Stomach (tissue), 9 donors: ENCODE measurements around the gene LRRC74B. TPM values are rescaled to one million over a fixed set of nuclear protein-coding genes. Genes with fewer than 3 reads are reported as not detected.
A peak's percentile ranks its signal among the peaks of the same experiment; 100 is the strongest.

Source experiments
- DNase-seq, 2 donors: peaks; one replicate each; pipeline versions ENCODE4 v3.0.0 to v3.0.0-alpha.2; 2013 to 2019
- H3K27ac ChIP-seq, 5 donors: fragments of 200-600 bp in 4 of 5; sonication (generic) in 4 of 5; one replicate each; pipeline ENCODE4 v1.5.1; 2013 to 2019; ENCODE audit warnings: mild to moderate bottlenecking in 1 of 5, moderate library complexity in 1 of 5
- H3K27me3 ChIP-seq, 3 donors: fragments of 200-600 bp; sonication (generic); one replicate each; pipeline ENCODE4 v1.5.1; 2017 to 2019; ENCODE audit warnings: mixed run types in 1 of 3
- H3K36me3 ChIP-seq, 4 donors: fragments of 200-600 bp; sonication (generic); 1 replicate in 3 of 4; 2 replicates in 1 of 4; pipeline ENCODE4 v1.5.1; 2016 to 2019
- H3K4me1 ChIP-seq, 4 donors: fragments of 200-600 bp; sonication (generic); one replicate each; pipeline ENCODE4 v1.5.1; 2016 to 2019
- H3K4me3 ChIP-seq, 4 donors: fragments of 200-600 bp; sonication (generic) in 3 of 4; one replicate each; pipeline ENCODE4 v1.5.1; 2016 to 2019; ENCODE audit warnings: mild to moderate bottlenecking in 1 of 4
- H3K9me3 ChIP-seq, 4 donors: fragments of 200-600 bp; sonication (generic); one replicate each; pipeline ENCODE4 v1.5.1; 2016 to 2019
- CTCF ChIP-seq, 7 experiments: fragments of 450-650 bp in 4 of 7; fragments of 200-600 bp in 3 of 7; sonication (generic) in 3 of 7; IDR thresholded peaks; one replicate each; pipeline ENCODE4 v1.5.1; 2016 to 2019; ENCODE audit warnings: antibody characterized with exemption in 7 of 7, control low read depth in 2 of 7, mild to moderate bottlenecking in 1 of 7
- EP300 ChIP-seq: sonication (generic); formaldehyde crosslinking; IDR thresholded peaks from one replicate; pipeline ENCODE4 v1.6.1; 2017; ENCODE audit warnings: antibody characterized with exemption
- POLR2A ChIP-seq, 4 donors: fragments of 450-650 bp; IDR thresholded peaks; one replicate each; pipeline ENCODE4 v1.6.1; 2016; ENCODE audit warnings: antibody characterized with exemption in 4 of 4, control low read depth in 2 of 4, mild to moderate bottlenecking in 1 of 4, moderate library complexity in 1 of 4
- POLR2AphosphoS5 ChIP-seq, 3 donors: sonication (generic); formaldehyde crosslinking; IDR thresholded peaks; one replicate each; pipeline ENCODE4 v1.6.1; 2016; ENCODE audit warnings: antibody characterized with exemption in 3 of 3
- WGBS, 5 donors: extraction: QIAGEN DNeasy Blood & Tissue Kit in 3 of 5; methylation state at CpG; one replicate each; pipeline versions ENCODE4 v1.1.5 to v1.1.7; 2013 to 2018; 5-methylcytosine and 5-hydroxymethylcytosine counted together
- intact Hi-C: fragments of 100-400 bp; cut with DNase I; formaldehyde crosslinking; loops from one replicate; pipeline ENCODE4 v1.15.1; 2023; ENCODE audit warnings: low total_unique reads
- polyA plus RNA-seq, 3 donors: library from polyadenylated mRNA; stranded (reverse); fragments of 200-250 nt; gene quantifications; one replicate each; pipeline ENCODE4 v1.2.3, GENCODE V29; 2013
- total RNA-seq, 5 donors: library from RNA; depleted of rRNA; stranded (reverse); fragments of >200 nt; gene quantifications; one replicate each; pipeline versions ENCODE4 v1.1.0 to v1.2.3, GENCODE V29; 2014 to 2016
- donor health status: healthy with polysubstance abuse.
- donor health status: Bipolar disorder and iron deficiency.
- donor health status: healthy.

LRRC74B gene
- total and polyA plus RNA-seq, 8 donors = not detected

- intact Hi-C loops = no loop called here
- TF ChIP-seq POLR2AphosphoS5 (IDR thresholded peaks at IDR 0.05) (no peak), EP300 (no peak), POLR2A (IDR thresholded peaks at IDR 0.05) (no peak), CTCF (IDR thresholded peaks at IDR 0.05) (no peak)
- Histone ChIP-seq H3K27ac (no peak overlapping the region), H3K4me3 (no peak overlapping the region), H3K36me3 (peaks cover 21 to 78% (median 77%) of the 10 kb centered on the region in 4 donors), H3K4me1 (peaks cover 23 to 35% (median 30%) of the 10 kb centered on the region in 4 donors), H3K27me3 (no peaks in the 10 kb centered on the region), H3K9me3 (no peaks in the 10 kb centered on the region)
- no peak for DNase-seq
- WGBS, 5 donors = 77 to 84% (median 80%) methylated on average over 5 to 13 of the region's 13 CpGs
Observed at GRCh38 chr22:20997536-20998257, 48.0 kb upstream of the LRRC74B start.

GRCh38 chr22:20998411-20999336 lies 47.1 kb upstream of the LRRC74B start:
- intact Hi-C loops = no loop called here
- Histone ChIP-seq H3K4me3 (no peak overlapping the region), H3K4me1 (peaks cover 33 to 44% (median 40%) of the 10 kb centered on the region in 4 donors), H3K9me3 (no peaks in the 10 kb centered on the region), H3K27me3 (no peaks in the 10 kb centered on the region), H3K27ac (no peak overlapping the region), H3K36me3 (peaks cover 16 to 68% (median 67%) of the 10 kb centered on the region in 4 donors)
- DNase-seq = no peak
- no peak for TF ChIP-seq EP300
- TF ChIP-seq POLR2A (IDR thresholded peaks at IDR 0.05) = no peak
- TF ChIP-seq CTCF (IDR thresholded peaks at IDR 0.05) = no peak
- TF ChIP-seq POLR2AphosphoS5 (IDR thresholded peaks at IDR 0.05) = no peak
- 64 to 76% (median 64%) methylated on average over 6 to 7 of the region's 7 CpGs for WGBS, 5 donors

- Histone ChIP-seq H3K9me3 (no peaks in the 10 kb centered on the region), H3K27ac (peak overlapping the region in 3 of 5 donors; percentile 96 to 99 (median 97)), H3K4me3 (peak overlapping the region in 2 of 4 donors; percentile 60 to 83), H3K36me3 (peaks cover 16 to 59% (median 58%) of the 10 kb centered on the region in 4 donors), H3K27me3 (no peaks in the 10 kb centered on the region), H3K4me1 (peaks cover 36 to 49% (median 45%) of the 10 kb centered on the region in 4 donors)
- intact Hi-C loops = no loop called here
- no peak for TF ChIP-seq EP300
- TF ChIP-seq CTCF (IDR thresholded peaks at IDR 0.05) = no peak
- no peak for TF ChIP-seq POLR2A (IDR thresholded peaks at IDR 0.05)
- TF ChIP-seq POLR2AphosphoS5 (IDR thresholded peaks at IDR 0.05) = no peak
- DNase-seq = no peak
- WGBS, 5 donors = 90 to 96% (median 90%) methylated on average over 14 to 27 of the region's 27 CpGs
Observed at GRCh38 chr22:20999350-21000206, 46.2 kb upstream of the LRRC74B start.
